SK-N-SH (cell line): ENCODE measurements around the gene HS3ST3A1. TPM values are rescaled to one million over a fixed set of nuclear protein-coding genes. Genes with fewer than 3 reads are reported as not detected.
A peak's percentile ranks its signal among the peaks of the same experiment; 100 is the strongest.

Experiments
- CTCF ChIA-PET: fragments of 300-600, 350-600 bp; formaldehyde crosslinking; extraction: SDS; loops from one replicate; lab custom pipeline; 2021; lab: Yijun Ruan, JAX
- POLR2A ChIA-PET: fragments of 350-600 bp; sonication (Branson Sonifier 250); formaldehyde crosslinking; extraction: SDS; loops from one replicate; lab custom pipeline; 2020; ENCODE audit warnings: antibody characterized with exemption, inconsistent platforms; lab: Yijun Ruan, JAX
- DNase-seq: peaks from one replicate; pipeline ENCODE4 v3.0.0; 2012
- H2AFZ ChIP-seq: fragments of 200-600 bp; sonication (generic); 2 replicates; pipeline ENCODE4 v1.8.1; 2016; ENCODE audit warnings: antibody characterized with exemption, mild to moderate bottlenecking, low read depth
- H3F3A ChIP-seq: fragments of 200-600 bp; sonication (generic); replicated peaks from 2 replicates; pipeline ENCODE3; 2016; ENCODE audit warnings: antibody characterized with exemption, mild to moderate bottlenecking; ENCODE audit not compliant: insufficient read depth
- H3K27ac ChIP-seq, 2 experiments: fragments of 200-500 bp in 1 of 2; fragments of 200-600 bp in 1 of 2; sonication (Bioruptor generic) in 1 of 2; sonication (generic), shearing (Covaris generic) in 1 of 2; 2 replicates each; pipeline versions ENCODE4 v1.5.1 to v1.6.1; 2014 to 2016; ENCODE audit warnings: low read depth in 2 of 2, inconsistent platforms in 1 of 2, low read length in 1 of 2, mild to moderate bottlenecking in 1 of 2, mixed read lengths in 1 of 2
- H3K27me3 ChIP-seq: fragments of 200-600 bp; sonication (generic), shearing (Covaris generic); 2 replicates; pipeline ENCODE4 v1.6.1; 2016; ENCODE audit warnings: mixed run types; ENCODE audit not compliant: insufficient read depth
- H3K36me3 ChIP-seq, 2 experiments: fragments of 200-500 bp in 1 of 2; fragments of 200-600 bp in 1 of 2; sonication (Bioruptor generic) in 1 of 2; sonication (generic) in 1 of 2; replicated peaks in 1 of 2; 2 replicates each; pipeline versions ENCODE3 to v1.5.1; 2014 to 2016; ENCODE audit warnings: low read length in 1 of 2, mild to moderate bottlenecking in 1 of 2; ENCODE audit not compliant: insufficient read depth in 2 of 2, control insufficient read depth in 1 of 2
- H3K4me1 ChIP-seq, 2 experiments: fragments of 200-500 bp in 1 of 2; fragments of 200-600 bp in 1 of 2; sonication (Bioruptor generic) in 1 of 2; sonication (generic), shearing (Covaris generic) in 1 of 2; 2 replicates each; pipeline versions ENCODE4 v1.5.1 to v1.6.1; 2014 to 2016; ENCODE audit warnings: low read depth in 1 of 2, low read length in 1 of 2, mixed run types in 1 of 2; ENCODE audit not compliant: insufficient read depth in 2 of 2, control insufficient read depth in 1 of 2
- H3K4me2 ChIP-seq: fragments of 200-600 bp; sonication (generic), shearing (Covaris generic); 2 replicates; pipeline ENCODE4 v1.6.1; 2017; ENCODE audit warnings: mixed run types
- H3K4me3 ChIP-seq, 2 experiments: fragments of 200-500 bp in 1 of 2; fragments of 200-600 bp in 1 of 2; sonication (Bioruptor generic) in 1 of 2; sonication (generic), shearing (Covaris generic) in 1 of 2; 2 replicates each; pipeline versions ENCODE4 v1.5.1 to v1.8.1; 2014 to 2016; ENCODE audit warnings: low read depth in 2 of 2, inconsistent platforms in 1 of 2, low read length in 1 of 2, mild to moderate bottlenecking in 1 of 2, mixed read lengths in 1 of 2, moderate library complexity in 1 of 2
- H3K79me2 ChIP-seq: fragments of 200-600 bp; sonication (generic); 2 replicates; pipeline ENCODE4 v1.8.1; 2017; ENCODE audit warnings: mild to moderate bottlenecking; ENCODE audit not compliant: insufficient read depth
- H3K9ac ChIP-seq: fragments of 200-600 bp; sonication (generic); 2 replicates; pipeline ENCODE4 v1.6.1; 2017; ENCODE audit warnings: mixed run types
- H3K9me2 ChIP-seq: fragments of 200-600 bp; sonication (generic); 2 replicates; pipeline ENCODE4 v1.6.1; 2017; ENCODE audit warnings: mixed run types
- H3K9me3 ChIP-seq: fragments of 200-600 bp; sonication (generic); 2 replicates; pipeline ENCODE4 v1.6.1; 2017; ENCODE audit warnings: mixed run types, mild to moderate bottlenecking, moderate library complexity
- H4K20me1 ChIP-seq: fragments of 200-600 bp; sonication (generic); 2 replicates; pipeline ENCODE4 v1.6.1; 2017; ENCODE audit warnings: mild to moderate bottlenecking, mixed run types; ENCODE audit not compliant: insufficient read depth
- CHD2 ChIP-seq: fragments of 150-350 bp; IDR thresholded peaks from 2 replicates; pipeline ENCODE4 v1.6.1; 2018; ENCODE audit warnings: low read length; ENCODE audit not compliant: partially characterized antibody
- EZH2phosphoT487 ChIP-seq: fragments of 200-600 bp; sonication (generic); IDR thresholded peaks from 2 replicates; pipeline ENCODE4 v1.6.1; 2017; ENCODE audit warnings: low read depth, mixed run types, mild to moderate bottlenecking, antibody characterized with exemption, moderate library complexity, borderline replicate concordance
- MXI1 ChIP-seq: IDR thresholded peaks from 2 replicates; pipeline ENCODE4 v1.6.1; 2012; ENCODE audit warnings: mild to moderate bottlenecking, low read depth, low read length, improper control_type of control experiment
- NRF1 ChIP-seq: IDR thresholded peaks from 2 replicates; pipeline ENCODE4 v1.6.1; 2012; ENCODE audit warnings: low read depth, mild to moderate bottlenecking, low read length
- RAD21 ChIP-seq: IDR thresholded peaks from 2 replicates; pipeline ENCODE4 v1.6.1; 2012; ENCODE audit warnings: mild to moderate bottlenecking, low read length
- TAF1 ChIP-seq: IDR thresholded peaks from 2 replicates; pipeline ENCODE4 v1.6.1; 2012; ENCODE audit warnings: low read depth, mild to moderate bottlenecking, low read length, moderate library complexity, borderline replicate concordance
- TEAD4 ChIP-seq: IDR thresholded peaks from 2 replicates; pipeline ENCODE4 v1.4.0; 2012; ENCODE audit warnings: mild to moderate bottlenecking, borderline replicate concordance; ENCODE audit not compliant: insufficient read depth
- USF2 ChIP-seq: fragments of 150-350 bp; IDR thresholded peaks from 2 replicates; pipeline ENCODE4 v1.6.1; 2017; ENCODE audit warnings: antibody characterized with exemption, low read length, low read depth, borderline replicate concordance
- WGBS: methylation state at CpG from one replicate; pipeline ENCODE4 v1.1.6; 2017; ENCODE audit warnings: low lambda C conversion rate; 5-methylcytosine and 5-hydroxymethylcytosine counted together
- polyA plus RNA-seq, 3 experiments: library from polyadenylated mRNA; depleted of rRNA; stranded (reverse); fragments of >200 nt; gene quantifications; 2 replicates each; pipeline ENCODE4 v1.2.3, GENCODE V29; 2012
- TF ChIP-seq, protein P1 (sequence below): IDR thresholded peaks from 2 replicates; pipeline ENCODE4; 2012
- TF ChIP-seq, protein P2 (sequence below): IDR thresholded peaks from 2 replicates; pipeline ENCODE4 v1.4.0; 2012; ENCODE audit warnings: low read depth, borderline replicate concordance
- TF ChIP-seq, protein P3 (sequence below): fragments of 150-350 bp; IDR thresholded peaks from 2 replicates; pipeline ENCODE4 v1.6.1; 2016; ENCODE audit warnings: mild to moderate bottlenecking, low read depth, low read length
- TF ChIP-seq, protein P4 (sequence below): fragments of 200-600 bp; sonication (generic); IDR thresholded peaks from 2 replicates; pipeline ENCODE4 v1.6.1; 2017; ENCODE audit warnings: antibody characterized with exemption, mild to moderate bottlenecking, moderate library complexity

HS3ST3A1 gene
- polyA plus RNA-seq, 1 of the 3 experiments (the other 2 are of a cell fraction), result 22.6 TPM

- CTCF ChIA-PET, result interaction anchor here (1.0 kb wide), 1 partner anchor 22 kb away, joined by 3 read pairs; no protein-coding TSS in a partner anchor
Observed at GRCh38 chr17:13576661-13577526, 24.8 kb downstream of the HS3ST3A1 start.

GRCh38 chr17:13575922-13576419, 25.8 kb downstream of the HS3ST3A1 start:
- no peak overlapping the region for H3K9ac ChIP-seq
- no peak overlapping the region for H3K27ac ChIP-seq
- 61% methylated on average over 6 of the region's 6 CpGs for WGBS
- no peaks in the 10 kb centered on the region for H3K9me3 ChIP-seq
- CTCF ChIA-PET, result interaction anchor here (1.1 to 1.5 kb wide), 2 partner anchors 19 to 39 kb away, joined by 4 to 8 read pairs; no protein-coding TSS in a partner anchor
- H3K4me2 ChIP-seq, result no peak overlapping the region
- peaks cover 0 to 19% of the 10 kb centered on the region in 2 experiments for H3K36me3 ChIP-seq
- no peak overlapping the region for H3K4me3 ChIP-seq
- H3K79me2 ChIP-seq, result peaks cover 99% of the 10 kb centered on the region
- H3K4me1 ChIP-seq, result no peaks in the 10 kb centered on the region
- TF ChIP-seq, protein P1, sequence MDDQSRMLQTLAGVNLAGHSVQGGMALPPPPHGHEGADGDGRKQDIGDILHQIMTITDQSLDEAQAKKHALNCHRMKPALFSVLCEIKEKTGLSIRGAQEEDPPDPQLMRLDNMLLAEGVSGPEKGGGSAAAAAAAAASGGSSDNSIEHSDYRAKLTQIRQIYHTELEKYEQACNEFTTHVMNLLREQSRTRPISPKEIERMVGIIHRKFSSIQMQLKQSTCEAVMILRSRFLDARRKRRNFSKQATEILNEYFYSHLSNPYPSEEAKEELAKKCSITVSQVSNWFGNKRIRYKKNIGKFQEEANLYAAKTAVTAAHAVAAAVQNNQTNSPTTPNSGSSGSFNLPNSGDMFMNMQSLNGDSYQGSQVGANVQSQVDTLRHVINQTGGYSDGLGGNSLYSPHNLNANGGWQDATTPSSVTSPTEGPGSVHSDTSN, result no peak
- TF ChIP-seq TEAD4 (no peak), USF2 (no peak), RAD21 (no peak), NRF1 (no peak), EZH2phosphoT487 (no peak), MXI1 (no peak), TAF1 (no peak), CHD2 (no peak)
- TF ChIP-seq, protein P2, sequence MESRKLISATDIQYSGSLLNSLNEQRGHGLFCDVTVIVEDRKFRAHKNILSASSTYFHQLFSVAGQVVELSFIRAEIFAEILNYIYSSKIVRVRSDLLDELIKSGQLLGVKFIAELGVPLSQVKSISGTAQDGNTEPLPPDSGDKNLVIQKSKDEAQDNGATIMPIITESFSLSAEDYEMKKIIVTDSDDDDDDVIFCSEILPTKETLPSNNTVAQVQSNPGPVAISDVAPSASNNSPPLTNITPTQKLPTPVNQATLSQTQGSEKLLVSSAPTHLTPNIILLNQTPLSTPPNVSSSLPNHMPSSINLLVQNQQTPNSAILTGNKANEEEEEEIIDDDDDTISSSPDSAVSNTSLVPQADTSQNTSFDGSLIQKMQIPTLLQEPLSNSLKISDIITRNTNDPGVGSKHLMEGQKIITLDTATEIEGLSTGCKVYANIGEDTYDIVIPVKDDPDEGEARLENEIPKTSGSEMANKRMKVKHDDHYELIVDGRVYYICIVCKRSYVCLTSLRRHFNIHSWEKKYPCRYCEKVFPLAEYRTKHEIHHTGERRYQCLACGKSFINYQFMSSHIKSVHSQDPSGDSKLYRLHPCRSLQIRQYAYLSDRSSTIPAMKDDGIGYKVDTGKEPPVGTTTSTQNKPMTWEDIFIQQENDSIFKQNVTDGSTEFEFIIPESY, result no peak
- TF ChIP-seq, protein P3, sequence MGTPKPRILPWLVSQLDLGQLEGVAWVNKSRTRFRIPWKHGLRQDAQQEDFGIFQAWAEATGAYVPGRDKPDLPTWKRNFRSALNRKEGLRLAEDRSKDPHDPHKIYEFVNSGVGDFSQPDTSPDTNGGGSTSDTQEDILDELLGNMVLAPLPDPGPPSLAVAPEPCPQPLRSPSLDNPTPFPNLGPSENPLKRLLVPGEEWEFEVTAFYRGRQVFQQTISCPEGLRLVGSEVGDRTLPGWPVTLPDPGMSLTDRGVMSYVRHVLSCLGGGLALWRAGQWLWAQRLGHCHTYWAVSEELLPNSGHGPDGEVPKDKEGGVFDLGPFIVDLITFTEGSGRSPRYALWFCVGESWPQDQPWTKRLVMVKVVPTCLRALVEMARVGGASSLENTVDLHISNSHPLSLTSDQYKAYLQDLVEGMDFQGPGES, result no peak
- no peaks in the 10 kb centered on the region for H3K27me3 ChIP-seq
- H4K20me1 ChIP-seq, result no peaks in the 10 kb centered on the region
- H3K9me2 ChIP-seq, result no peaks in the 10 kb centered on the region
- H3F3A ChIP-seq, result peaks cover 4% of the 10 kb centered on the region
- DNase-seq, result no peak
- POLR2A ChIA-PET, result no interaction called here
- no peak overlapping the region for H2AFZ ChIP-seq

More at GRCh38 chr17:13576661-13577526, 24.8 kb downstream of the HS3ST3A1 start:
- peaks cover 0 to 15% of the 10 kb centered on the region in 2 experiments for H3K36me3 ChIP-seq
- no peak overlapping the region for H2AFZ ChIP-seq
- WGBS, result 90% methylated on average over 3 of the region's 3 CpGs
- no peaks in the 10 kb centered on the region for H3K27me3 ChIP-seq
- H3F3A ChIP-seq, result peaks cover 4% of the 10 kb centered on the region
- TF ChIP-seq CHD2 (no peak), RAD21 (peak; percentile 25; the same call in 1 of the 2 replicates)
- TF ChIP-seq, protein P4, sequence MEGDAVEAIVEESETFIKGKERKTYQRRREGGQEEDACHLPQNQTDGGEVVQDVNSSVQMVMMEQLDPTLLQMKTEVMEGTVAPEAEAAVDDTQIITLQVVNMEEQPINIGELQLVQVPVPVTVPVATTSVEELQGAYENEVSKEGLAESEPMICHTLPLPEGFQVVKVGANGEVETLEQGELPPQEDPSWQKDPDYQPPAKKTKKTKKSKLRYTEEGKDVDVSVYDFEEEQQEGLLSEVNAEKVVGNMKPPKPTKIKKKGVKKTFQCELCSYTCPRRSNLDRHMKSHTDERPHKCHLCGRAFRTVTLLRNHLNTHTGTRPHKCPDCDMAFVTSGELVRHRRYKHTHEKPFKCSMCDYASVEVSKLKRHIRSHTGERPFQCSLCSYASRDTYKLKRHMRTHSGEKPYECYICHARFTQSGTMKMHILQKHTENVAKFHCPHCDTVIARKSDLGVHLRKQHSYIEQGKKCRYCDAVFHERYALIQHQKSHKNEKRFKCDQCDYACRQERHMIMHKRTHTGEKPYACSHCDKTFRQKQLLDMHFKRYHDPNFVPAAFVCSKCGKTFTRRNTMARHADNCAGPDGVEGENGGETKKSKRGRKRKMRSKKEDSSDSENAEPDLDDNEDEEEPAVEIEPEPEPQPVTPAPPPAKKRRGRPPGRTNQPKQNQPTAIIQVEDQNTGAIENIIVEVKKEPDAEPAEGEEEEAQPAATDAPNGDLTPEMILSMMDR, result peak; percentile 42
- no peak for DNase-seq
- POLR2A ChIA-PET, result no interaction called here
- no peak overlapping the region for H3K4me2 ChIP-seq
- no peak overlapping the region for H3K9ac ChIP-seq
- H4K20me1 ChIP-seq, result no peaks in the 10 kb centered on the region
- H3K4me3 ChIP-seq, result no peak overlapping the region
- H3K27ac ChIP-seq, result no peak overlapping the region
- H3K79me2 ChIP-seq, result peaks cover 99% of the 10 kb centered on the region
- H3K4me1 ChIP-seq, result no peaks in the 10 kb centered on the region
- no peaks in the 10 kb centered on the region for H3K9me2 ChIP-seq
- no peaks in the 10 kb centered on the region for H3K9me3 ChIP-seq
